Hepatocyte (in vitro differentiated cells): ENCODE results near the gene CDH4. TPM values are rescaled to one million over a fixed set of nuclear protein-coding genes. Genes with fewer than 3 reads are reported as not detected.

Experiments used
- DNase-seq: peaks from one replicate; pipeline ENCODE4 v3.0.0-alpha.2; 2016; ENCODE audit warnings: low spot score
- H2AFZ ChIP-seq: fragments of 200-600 bp; sonication (generic); 2 replicates; pipeline ENCODE4 v1.6.0; 2016; ENCODE audit warnings: antibody characterized with exemption, mild to moderate bottlenecking
- H3K27ac ChIP-seq: fragments of 200-600 bp; sonication (generic); 2 replicates; pipeline ENCODE4 v1.5.1; 2016; ENCODE audit warnings: mild to moderate bottlenecking
- H3K27me3 ChIP-seq: fragments of 200-600 bp; sonication (generic); 2 replicates; pipeline ENCODE4 v1.6.1; 2016
- H3K36me3 ChIP-seq: fragments of 200-600 bp; sonication (generic); replicated peaks from 2 replicates; pipeline ENCODE4 v1.5.1; 2016; ENCODE audit warnings: low read depth; ENCODE audit not compliant: insufficient read depth
- H3K4me1 ChIP-seq: fragments of 200-600 bp; sonication (generic); 2 replicates; pipeline ENCODE4 v1.5.1; 2016; ENCODE audit warnings: mild to moderate bottlenecking, moderate library complexity; ENCODE audit not compliant: insufficient read depth
- H3K4me2 ChIP-seq: fragments of 200-600 bp; sonication (generic); 2 replicates; pipeline ENCODE4 v1.6.0; 2016
- H3K4me3 ChIP-seq: fragments of 200-600 bp; sonication (generic); 2 replicates; pipeline ENCODE4 v1.5.1; 2016; ENCODE audit warnings: mild to moderate bottlenecking
- H3K79me2 ChIP-seq: fragments of 200-600 bp; sonication (generic); 2 replicates; pipeline ENCODE4 v1.6.0; 2017; ENCODE audit warnings: mild to moderate bottlenecking
- H3K9me2 ChIP-seq: fragments of 200-600 bp; sonication (generic); replicated peaks from 2 replicates; pipeline ENCODE4 v1.6.0; 2017; ENCODE audit warnings: mild to moderate bottlenecking; ENCODE audit not compliant: insufficient read depth
- H3K9me3 ChIP-seq: fragments of 200-600 bp; sonication (generic); 2 replicates; pipeline ENCODE4 v1.5.1; 2016; ENCODE audit warnings: low read depth, mild to moderate bottlenecking
- H4K20me1 ChIP-seq: fragments of 200-600 bp; sonication (generic); 2 replicates; pipeline ENCODE4 v1.6.0; 2016; ENCODE audit warnings: mild to moderate bottlenecking; ENCODE audit not compliant: insufficient read depth, poor library complexity, severe bottlenecking
- CTCF ChIP-seq: fragments of 200-600 bp; sonication (generic); IDR thresholded peaks from 2 replicates; pipeline ENCODE4 v1.5.1; 2016; ENCODE audit warnings: antibody characterized with exemption, mild to moderate bottlenecking; ENCODE audit not compliant: poor library complexity
- EZH2 ChIP-seq: fragments of 200-600 bp; sonication (generic); IDR thresholded peaks from 2 replicates; pipeline ENCODE4 v1.6.1; 2016; ENCODE audit warnings: antibody characterized with exemption, mild to moderate bottlenecking, borderline replicate concordance
- EZH2phosphoT487 ChIP-seq: fragments of 200-600 bp; sonication (generic); IDR thresholded peaks from one replicate; pipeline ENCODE4 v1.6.1; 2018; ENCODE audit warnings: antibody characterized with exemption, mild to moderate bottlenecking, low read depth, moderate library complexity; ENCODE audit not compliant: unreplicated experiment, severe bottlenecking
- WGBS: methylation state at CpG from one replicate; pipeline ENCODE4 v1.1.6; 2016; ENCODE audit warnings: low lambda C conversion rate; ENCODE audit errors: missing lambda C conversion rate; 5-methylcytosine and 5-hydroxymethylcytosine counted together
- polyA plus RNA-seq: library from polyadenylated mRNA; unstranded; fragments of >200 nt; fragmentation: Nextera tagmentation; extraction: Ambion mirVana; gene quantifications from 2 replicates; pipeline ENCODE4 v1.2.1, GENCODE V29; 2016
- total RNA-seq: library from RNA; depleted of rRNA; stranded (reverse); fragments of >200 nt; gene quantifications from 2 replicates; pipeline ENCODE4 v1.2.3, GENCODE V29; 2014

CDH4 gene
- total and polyA plus RNA-seq, 2 experiments from 2014 or later, result 0.53 to 0.73 TPM

DNA sequence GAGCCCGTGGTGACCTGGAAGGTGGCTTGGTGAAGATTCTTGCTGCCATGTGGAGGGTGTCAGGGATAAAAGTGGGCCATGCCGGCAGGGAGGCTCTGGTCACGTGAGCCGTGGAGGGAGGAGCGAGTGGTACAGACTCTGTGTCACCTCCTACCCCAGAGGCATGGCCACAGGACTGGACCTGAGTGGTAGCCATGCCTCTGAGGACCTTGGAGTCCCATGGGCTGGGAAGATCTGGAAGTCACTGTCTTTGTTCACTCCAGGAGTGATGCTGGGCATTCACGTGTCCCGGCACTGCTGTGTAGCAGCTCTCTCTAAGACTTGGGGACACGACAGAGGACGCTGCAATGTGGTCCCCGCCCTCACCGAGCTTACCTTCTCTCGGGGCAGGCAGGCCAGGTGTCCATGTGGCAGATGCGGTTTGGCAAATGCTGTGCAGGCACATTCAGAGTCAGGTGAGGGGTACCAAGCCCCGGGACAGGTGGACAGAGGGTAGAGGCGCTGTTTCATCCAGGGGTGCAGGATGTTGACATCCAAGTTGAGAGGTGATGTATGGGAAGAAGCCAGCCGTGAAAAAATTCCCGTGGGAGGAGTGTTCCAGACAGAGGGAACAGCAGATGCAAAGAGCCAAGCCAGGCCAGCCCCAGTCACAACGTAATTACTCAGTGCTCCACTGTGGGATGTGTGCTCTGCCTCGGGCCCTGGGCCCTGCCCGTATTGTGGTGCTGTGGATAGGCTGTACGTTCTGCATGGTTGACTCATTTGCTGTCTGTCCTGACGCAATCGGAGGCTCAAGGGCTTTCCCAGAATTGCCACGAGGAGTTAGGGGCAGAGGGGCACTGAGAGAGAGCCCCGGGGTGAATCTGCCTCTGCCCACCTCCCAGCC lies 505.9 kb downstream of the CDH4 start:
- Histone ChIP-seq H2AFZ (no peak overlapping the region), H3K79me2 (no peaks in the 10 kb centered on the region), H3K36me3 (no peaks in the 10 kb centered on the region), H3K4me3 (no peak overlapping the region), H4K20me1 (no peaks in the 10 kb centered on the region), H3K9me3 (no peaks in the 10 kb centered on the region), H3K27ac (no peak overlapping the region), H3K4me1 (no peaks in the 10 kb centered on the region), H3K4me2 (no peak overlapping the region), H3K27me3 (peaks cover 6% of the 10 kb centered on the region), H3K9me2 (no peaks in the 10 kb centered on the region)
- no peak for DNase-seq
- 86% methylated on average over 25 of the region's 25 CpGs for WGBS
- TF ChIP-seq CTCF (no peak), EZH2 (no peak), EZH2phosphoT487 (no peak)

GRCh38 chr20:61758564-61759200 lies 506.6 kb downstream of the CDH4 start:
- no peaks in the 10 kb centered on the region for H3K9me2 ChIP-seq
- no peak for DNase-seq
- H2AFZ ChIP-seq, result no peak overlapping the region
- H3K4me1 ChIP-seq, result no peaks in the 10 kb centered on the region
- H3K27ac ChIP-seq, result no peak overlapping the region
- H3K36me3 ChIP-seq, result no peaks in the 10 kb centered on the region
- peaks cover 6% of the 10 kb centered on the region for H3K27me3 ChIP-seq
- H3K9me3 ChIP-seq, result no peaks in the 10 kb centered on the region
- H3K4me3 ChIP-seq, result no peak overlapping the region
- H4K20me1 ChIP-seq, result no peaks in the 10 kb centered on the region
- TF ChIP-seq EZH2phosphoT487 (no peak), CTCF (no peak), EZH2 (no peak)
- H3K4me2 ChIP-seq, result no peak overlapping the region
- H3K79me2 ChIP-seq, result no peaks in the 10 kb centered on the region
- 90% methylated on average over 25 of the region's 25 CpGs for WGBS

- Histone ChIP-seq H3K27ac (no peak overlapping the region), H3K4me1 (no peaks in the 10 kb centered on the region), H3K36me3 (no peaks in the 10 kb centered on the region), H3K9me2 (no peaks in the 10 kb centered on the region), H3K27me3 (peaks cover 6% of the 10 kb centered on the region), H3K9me3 (no peaks in the 10 kb centered on the region), H4K20me1 (no peaks in the 10 kb centered on the region), H2AFZ (no peak overlapping the region), H3K4me3 (no peak overlapping the region), H3K79me2 (no peaks in the 10 kb centered on the region), H3K4me2 (no peak overlapping the region)
- DNase-seq, result no peak
- WGBS, result 92% methylated on average over 22 of the region's 22 CpGs
- TF ChIP-seq EZH2 (no peak), EZH2phosphoT487 (no peak), CTCF (no peak)
Measured at GRCh38 chr20:61759286-61760065, 507.4 kb downstream of the CDH4 start.
